ENCODE measurements around the gene LIMA1. TPM values are rescaled to one million over a fixed set of nuclear protein-coding genes. Genes with fewer than 3 reads are reported as not detected.

Gene LIMA1
- total RNA-seq, 1 donor from 2014 or later = 14.3 TPM

- DNase-seq (ENCODE audit: low spot score) = no peak
- Mint-ChIP-seq H3K27ac (ENCODE audit: unreplicated experiment) (no peak overlapping the region), H3K36me3 (ENCODE audit: low read depth, unreplicated experiment) (no peaks in the 10 kb centered on the region), H3K4me1 (ENCODE audit: unreplicated experiment) (no peaks in the 10 kb centered on the region), H3K9me3 (ENCODE audit: unreplicated experiment) (no peaks in the 10 kb centered on the region), H3K27me3 (ENCODE audit: unreplicated experiment) (peaks cover 2% of the 10 kb centered on the region), H3K4me3 (ENCODE audit: unreplicated experiment) (no peak overlapping the region)
- TF ChIP-seq, protein P1, sequence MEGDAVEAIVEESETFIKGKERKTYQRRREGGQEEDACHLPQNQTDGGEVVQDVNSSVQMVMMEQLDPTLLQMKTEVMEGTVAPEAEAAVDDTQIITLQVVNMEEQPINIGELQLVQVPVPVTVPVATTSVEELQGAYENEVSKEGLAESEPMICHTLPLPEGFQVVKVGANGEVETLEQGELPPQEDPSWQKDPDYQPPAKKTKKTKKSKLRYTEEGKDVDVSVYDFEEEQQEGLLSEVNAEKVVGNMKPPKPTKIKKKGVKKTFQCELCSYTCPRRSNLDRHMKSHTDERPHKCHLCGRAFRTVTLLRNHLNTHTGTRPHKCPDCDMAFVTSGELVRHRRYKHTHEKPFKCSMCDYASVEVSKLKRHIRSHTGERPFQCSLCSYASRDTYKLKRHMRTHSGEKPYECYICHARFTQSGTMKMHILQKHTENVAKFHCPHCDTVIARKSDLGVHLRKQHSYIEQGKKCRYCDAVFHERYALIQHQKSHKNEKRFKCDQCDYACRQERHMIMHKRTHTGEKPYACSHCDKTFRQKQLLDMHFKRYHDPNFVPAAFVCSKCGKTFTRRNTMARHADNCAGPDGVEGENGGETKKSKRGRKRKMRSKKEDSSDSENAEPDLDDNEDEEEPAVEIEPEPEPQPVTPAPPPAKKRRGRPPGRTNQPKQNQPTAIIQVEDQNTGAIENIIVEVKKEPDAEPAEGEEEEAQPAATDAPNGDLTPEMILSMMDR (IDR thresholded peaks at IDR 0.05; ENCODE audit: unreplicated experiment) = no peak
Observed at GRCh38 chr12:50240792-50241114, 42.6 kb downstream of the LIMA1 start.

GRCh38 chr12:50240096-50240791 is 43.1 kb downstream of the LIMA1 start:
- no peak for DNase-seq (ENCODE audit: low spot score)
- H3K27ac Mint-ChIP-seq (ENCODE audit: unreplicated experiment) = no peak overlapping the region
- peaks cover 2% of the 10 kb centered on the region for H3K27me3 Mint-ChIP-seq (ENCODE audit: unreplicated experiment)
- H3K4me1 Mint-ChIP-seq (ENCODE audit: unreplicated experiment) = no peaks in the 10 kb centered on the region
- no peaks in the 10 kb centered on the region for H3K9me3 Mint-ChIP-seq (ENCODE audit: unreplicated experiment)
- TF ChIP-seq, protein P1 (IDR thresholded peaks at IDR 0.05; ENCODE audit: unreplicated experiment) = no peak
- no peaks in the 10 kb centered on the region for H3K36me3 Mint-ChIP-seq (ENCODE audit: low read depth, unreplicated experiment)
- H3K4me3 Mint-ChIP-seq (ENCODE audit: unreplicated experiment) = no peak overlapping the region

DNA sequence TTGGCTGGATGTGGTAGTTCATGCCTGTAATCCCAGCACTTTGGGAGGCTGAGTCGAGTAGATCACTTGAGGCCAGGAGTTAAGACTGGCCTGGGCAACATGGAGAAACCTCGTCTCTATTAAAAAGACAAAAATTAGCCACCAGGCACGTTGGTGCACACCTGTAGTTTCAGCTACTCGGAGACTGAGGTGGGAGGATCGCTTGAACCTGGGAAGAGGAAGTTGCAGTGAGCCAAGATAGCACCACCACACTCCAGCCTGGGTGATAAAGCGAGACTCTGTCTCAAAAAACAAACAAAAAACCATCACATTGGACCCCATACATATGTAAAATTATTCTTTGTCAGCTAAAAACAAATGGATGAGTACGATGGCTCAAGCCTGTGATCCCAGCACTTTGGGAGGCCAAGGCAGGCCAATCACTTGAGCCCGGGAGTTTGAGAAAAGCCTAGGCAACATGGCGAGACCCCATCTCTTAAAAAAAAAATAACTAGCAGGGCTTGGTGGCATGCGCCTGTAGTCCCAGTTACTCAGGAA is 43.9 kb downstream of the LIMA1 start:
- TF ChIP-seq, protein P1 (IDR thresholded peaks at IDR 0.05; ENCODE audit: unreplicated experiment) = no peak
- Mint-ChIP-seq H3K27ac (ENCODE audit: unreplicated experiment) (no peak overlapping the region), H3K4me1 (ENCODE audit: unreplicated experiment) (no peaks in the 10 kb centered on the region), H3K27me3 (ENCODE audit: unreplicated experiment) (peaks cover 2% of the 10 kb centered on the region), H3K36me3 (ENCODE audit: low read depth, unreplicated experiment) (no peaks in the 10 kb centered on the region), H3K4me3 (ENCODE audit: unreplicated experiment) (no peak overlapping the region), H3K9me3 (ENCODE audit: unreplicated experiment) (no peaks in the 10 kb centered on the region)
- DNase-seq (ENCODE audit: low spot score) = no peak

DNA sequence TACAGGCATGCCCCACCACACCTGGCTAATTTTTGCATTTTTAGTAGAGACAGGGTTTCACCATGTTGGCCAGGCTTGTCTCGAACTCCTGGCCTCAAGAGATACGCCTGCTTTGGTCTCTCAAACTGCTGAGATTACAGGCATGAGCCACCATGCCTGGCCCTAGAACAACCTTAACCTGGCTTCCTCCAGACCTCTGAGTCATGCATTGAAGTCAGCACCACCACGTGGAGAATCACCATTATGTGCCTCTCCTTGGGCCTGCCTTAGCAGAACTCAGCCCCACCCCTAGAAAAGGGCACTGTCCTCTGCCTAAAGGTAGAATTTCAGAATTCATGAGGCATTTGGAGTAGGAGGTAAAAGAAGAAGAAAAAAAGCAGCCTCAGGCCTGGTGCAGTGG is 49.0 kb downstream of the LIMA1 start:
- no peak for DNase-seq (ENCODE audit: low spot score)
- no peak overlapping the region for H3K4me3 Mint-ChIP-seq (ENCODE audit: unreplicated experiment)
- TF ChIP-seq, protein P1 (IDR thresholded peaks at IDR 0.05; ENCODE audit: unreplicated experiment) = no peak
- H3K36me3 Mint-ChIP-seq (ENCODE audit: low read depth, unreplicated experiment) = peaks cover 3% of the 10 kb centered on the region
- H3K27ac Mint-ChIP-seq (ENCODE audit: unreplicated experiment) = no peak overlapping the region
- H3K9me3 Mint-ChIP-seq (ENCODE audit: unreplicated experiment) = no peaks in the 10 kb centered on the region
- H3K4me1 Mint-ChIP-seq (ENCODE audit: unreplicated experiment) = no peaks in the 10 kb centered on the region
- peaks cover 2% of the 10 kb centered on the region for H3K27me3 Mint-ChIP-seq (ENCODE audit: unreplicated experiment)

DNA sequence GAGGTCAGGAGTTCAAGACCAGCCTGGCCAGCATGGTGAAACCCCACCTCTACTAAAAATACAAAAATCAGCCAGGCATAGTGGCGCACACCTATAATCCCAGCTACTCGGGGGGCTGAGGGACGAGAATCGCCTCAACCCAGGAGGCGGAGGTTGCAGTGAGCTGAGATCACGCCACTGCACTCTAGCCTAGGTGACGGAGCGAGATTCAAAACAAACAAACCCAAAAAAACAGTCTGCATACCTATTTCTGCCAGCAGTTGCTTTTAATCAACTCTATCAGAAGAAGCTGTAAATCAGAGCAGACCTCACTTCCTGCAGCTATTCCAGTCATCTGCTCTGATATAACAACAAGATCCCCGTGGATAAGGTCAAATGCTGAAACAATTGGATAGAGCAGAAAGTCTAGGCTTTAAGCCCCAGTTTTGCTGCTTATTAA is 50.5 kb downstream of the LIMA1 start:
- H3K27me3 Mint-ChIP-seq (ENCODE audit: unreplicated experiment) = peaks cover 2% of the 10 kb centered on the region
- no peak for DNase-seq (ENCODE audit: low spot score)
- H3K36me3 Mint-ChIP-seq (ENCODE audit: low read depth, unreplicated experiment) = peaks cover 3% of the 10 kb centered on the region
- no peaks in the 10 kb centered on the region for H3K4me1 Mint-ChIP-seq (ENCODE audit: unreplicated experiment)
- no peak overlapping the region for H3K4me3 Mint-ChIP-seq (ENCODE audit: unreplicated experiment)
- no peaks in the 10 kb centered on the region for H3K9me3 Mint-ChIP-seq (ENCODE audit: unreplicated experiment)
- no peak overlapping the region for H3K27ac Mint-ChIP-seq (ENCODE audit: unreplicated experiment)
- TF ChIP-seq, protein P1 (IDR thresholded peaks at IDR 0.05; ENCODE audit: unreplicated experiment) = no peak

Data from endothelial cell (in vitro differentiated cells).